ENCODE measurements around the gene TOLLIP.

DNA sequence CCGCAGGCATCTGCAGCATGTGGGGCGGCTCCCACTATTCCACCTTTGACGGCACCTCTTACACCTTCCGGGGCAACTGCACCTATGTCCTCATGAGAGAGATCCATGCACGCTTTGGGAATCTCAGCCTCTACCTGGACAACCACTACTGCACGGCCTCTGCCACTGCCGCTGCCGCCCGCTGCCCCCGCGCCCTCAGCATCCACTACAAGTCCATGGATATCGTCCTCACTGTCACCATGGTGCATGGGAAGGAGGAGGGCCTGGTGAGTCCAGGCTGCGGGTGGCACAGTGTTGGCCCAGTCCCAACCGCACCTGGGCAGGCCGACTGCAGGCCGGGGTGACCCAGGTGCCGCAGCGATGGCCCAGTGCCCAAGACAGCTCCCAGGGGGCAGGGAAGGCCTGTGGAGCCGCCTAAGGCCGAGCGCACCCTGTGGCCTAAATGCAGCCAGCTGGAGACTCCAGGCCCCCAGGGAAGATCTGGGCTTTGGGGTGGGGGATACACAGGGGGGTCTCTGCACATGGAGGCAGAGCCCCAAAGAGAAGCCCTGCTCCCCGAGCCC is 55.3 kb downstream of the TOLLIP start:
- TF ChIP-seq, protein P1, sequence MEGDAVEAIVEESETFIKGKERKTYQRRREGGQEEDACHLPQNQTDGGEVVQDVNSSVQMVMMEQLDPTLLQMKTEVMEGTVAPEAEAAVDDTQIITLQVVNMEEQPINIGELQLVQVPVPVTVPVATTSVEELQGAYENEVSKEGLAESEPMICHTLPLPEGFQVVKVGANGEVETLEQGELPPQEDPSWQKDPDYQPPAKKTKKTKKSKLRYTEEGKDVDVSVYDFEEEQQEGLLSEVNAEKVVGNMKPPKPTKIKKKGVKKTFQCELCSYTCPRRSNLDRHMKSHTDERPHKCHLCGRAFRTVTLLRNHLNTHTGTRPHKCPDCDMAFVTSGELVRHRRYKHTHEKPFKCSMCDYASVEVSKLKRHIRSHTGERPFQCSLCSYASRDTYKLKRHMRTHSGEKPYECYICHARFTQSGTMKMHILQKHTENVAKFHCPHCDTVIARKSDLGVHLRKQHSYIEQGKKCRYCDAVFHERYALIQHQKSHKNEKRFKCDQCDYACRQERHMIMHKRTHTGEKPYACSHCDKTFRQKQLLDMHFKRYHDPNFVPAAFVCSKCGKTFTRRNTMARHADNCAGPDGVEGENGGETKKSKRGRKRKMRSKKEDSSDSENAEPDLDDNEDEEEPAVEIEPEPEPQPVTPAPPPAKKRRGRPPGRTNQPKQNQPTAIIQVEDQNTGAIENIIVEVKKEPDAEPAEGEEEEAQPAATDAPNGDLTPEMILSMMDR (IDR thresholded peaks at IDR 0.05), result no peak
- no peak for TF ChIP-seq POLR2A (IDR thresholded peaks at IDR 0.05)
